Cardiac septum (tissue), 1 donor: ENCODE results near the gene PRG2. TPM values are rescaled to one million over a fixed set of nuclear protein-coding genes. Genes with fewer than 3 reads are reported as not detected.

Experiments used
- DNase-seq: peaks from one replicate; pipeline ENCODE4 v3.0.0-alpha.2; 2020; ENCODE audit warnings: low spot score
- intact Hi-C: fragments of 100-400 bp; cut with DNase I; formaldehyde crosslinking; loops from one replicate; pipeline ENCODE4 v1.14.0; 2022
- total RNA-seq: library from RNA; stranded (reverse); fragmentation: NEBNext Ultra II Directional; extraction: Animal tissue kit (Norgen Biotek cat#: 25700); gene quantifications from one replicate; pipeline ENCODE4 v1.2.1, GENCODE V29; 2021
- donor health status: DM: no; HTN: no; CAD: no.

Gene PRG2
- total RNA-seq, 1 donor from 2014 or later, result not detected

DNA sequence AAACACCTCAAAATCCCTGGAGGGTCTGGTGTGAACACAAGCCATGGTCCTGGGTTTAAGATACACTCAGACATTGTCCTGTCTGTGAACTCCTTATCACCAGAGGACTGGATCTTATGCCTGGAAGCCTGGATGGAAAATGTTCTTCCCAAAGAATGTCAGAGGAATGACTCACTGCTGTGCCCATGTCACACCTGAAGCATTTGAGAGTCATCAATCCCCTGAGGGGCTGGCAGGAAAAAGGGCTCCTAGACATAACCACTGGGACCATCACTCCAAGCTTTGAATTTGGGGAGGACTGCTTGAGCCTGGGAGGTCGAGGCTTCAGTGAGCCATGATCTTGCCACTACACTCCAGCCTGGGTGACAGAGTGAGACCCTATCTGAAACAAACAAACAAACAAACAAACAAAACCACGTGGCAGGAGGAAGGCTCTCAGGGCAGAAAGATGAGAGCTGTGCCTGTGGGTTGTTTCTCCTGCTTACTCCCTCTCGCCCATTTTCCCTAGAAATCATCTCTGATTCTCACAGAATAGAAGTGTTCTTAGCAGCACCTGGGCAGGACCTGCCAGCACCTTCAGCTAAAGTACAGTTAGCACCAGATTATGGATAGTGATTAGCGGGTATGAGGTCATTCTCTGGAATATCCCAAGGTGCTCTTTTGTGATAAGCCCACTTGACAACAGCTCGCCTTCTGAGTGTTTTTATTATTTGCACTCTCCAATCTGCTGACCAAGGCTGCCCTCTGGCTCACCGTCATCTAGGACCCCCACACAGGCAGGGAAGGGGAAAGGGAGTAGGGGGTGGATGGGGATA lies 11.9 kb upstream of the PRG2 start:
- DNase-seq, result peak; percentile 53
- intact Hi-C loops, result no loop called here

DNA sequence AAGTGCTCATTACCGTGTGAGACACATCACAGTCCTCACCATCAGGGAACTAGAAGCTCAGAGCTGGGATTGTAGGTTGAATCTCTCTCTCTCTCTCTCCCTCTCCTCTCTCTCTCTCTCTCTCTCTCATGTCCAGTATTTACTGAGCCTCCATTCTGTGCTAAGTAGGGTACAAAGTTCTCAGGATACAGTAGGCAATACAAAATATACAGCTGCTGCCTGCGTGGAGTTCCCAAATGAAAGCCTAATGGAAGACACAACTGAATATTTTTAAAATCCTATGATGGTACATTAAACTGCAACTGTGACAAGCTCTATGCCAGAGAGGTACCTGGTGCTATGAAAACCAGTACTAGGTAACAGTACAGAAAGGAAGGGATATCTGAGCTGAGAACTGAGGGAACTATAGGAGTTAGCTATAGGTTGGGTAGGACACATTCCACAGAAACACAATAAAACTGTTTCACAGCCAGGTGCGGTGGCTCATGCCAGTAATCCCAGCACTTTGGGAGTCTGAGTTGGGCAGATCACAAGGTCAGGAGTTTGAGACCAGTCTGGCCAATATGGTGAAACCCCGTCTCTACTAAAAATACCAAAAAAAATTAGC lies 9.6 kb upstream of the PRG2 start:
- intact Hi-C loops, result no loop called here
- DNase-seq, result no peak

DNA sequence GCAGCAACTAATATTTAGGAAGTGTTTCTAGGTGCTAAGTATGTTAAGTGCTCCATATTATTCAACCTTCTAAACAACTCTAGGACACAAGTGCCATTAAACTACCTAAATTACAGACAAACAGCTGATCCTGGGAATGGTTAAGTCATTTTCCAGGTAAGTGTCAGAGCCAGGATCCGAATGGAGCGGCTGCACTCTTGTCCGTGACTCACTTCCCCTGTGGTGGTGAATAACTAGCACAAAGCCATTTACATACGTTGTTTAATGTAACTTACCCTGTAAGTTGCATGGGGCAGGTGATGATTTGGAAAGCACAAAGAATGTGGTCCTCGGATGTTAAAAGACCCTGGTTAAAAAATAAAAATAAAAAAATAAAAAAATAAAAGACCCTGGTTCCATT lies 8.8 kb upstream of the PRG2 start:
- no peak for DNase-seq
- intact Hi-C loops, result no loop called here

DNA sequence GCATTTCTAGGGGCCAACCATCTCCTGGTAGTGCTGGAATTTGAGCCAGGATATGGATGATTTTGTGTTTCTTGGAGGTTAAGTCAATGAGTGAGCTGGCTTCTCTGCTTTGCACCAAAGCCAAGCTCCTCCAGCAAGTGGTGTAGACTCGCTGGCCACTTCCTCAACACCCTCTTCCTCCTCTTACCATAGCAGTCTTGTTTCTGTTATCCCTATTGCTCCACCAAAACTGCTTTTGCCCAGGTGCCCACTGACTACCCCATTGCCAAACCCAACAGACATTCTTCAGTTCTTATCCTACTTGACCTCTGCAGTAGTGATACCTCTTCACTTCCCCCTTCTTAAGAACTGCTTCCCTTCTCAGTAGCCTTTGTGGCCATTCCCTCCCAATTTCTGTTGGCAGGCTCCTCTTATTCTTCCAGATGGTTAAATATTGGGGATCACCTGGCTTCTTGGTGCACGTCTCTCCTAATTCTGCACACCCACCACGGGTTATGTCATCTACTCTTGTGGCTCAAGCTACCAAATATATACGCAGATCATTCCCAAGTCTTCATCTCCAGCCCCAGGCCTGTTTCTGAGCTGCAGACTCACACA lies 7.0 kb upstream of the PRG2 start:
- intact Hi-C loops, result no loop called here
- peak; percentile 35 for DNase-seq

DNA sequence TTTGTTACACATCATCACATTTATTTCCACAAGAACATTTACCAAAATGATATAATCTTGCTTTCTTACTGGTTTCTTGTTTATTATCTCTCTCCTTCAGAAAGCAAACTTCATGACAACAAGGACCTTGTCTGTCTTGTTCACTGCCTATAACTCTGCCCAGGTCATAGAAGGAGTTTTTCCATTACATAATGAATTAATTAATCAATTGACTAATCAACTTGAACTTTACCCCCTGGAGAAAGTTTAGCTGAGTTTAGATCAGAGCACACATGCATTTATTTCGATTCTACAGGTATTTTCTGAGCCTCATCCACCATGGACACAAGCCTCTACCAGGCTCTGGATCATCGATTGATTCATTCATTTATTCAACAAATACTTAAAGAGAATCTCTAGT lies 6.3 kb upstream of the PRG2 start:
- no peak for DNase-seq
- intact Hi-C loops, result no loop called here

DNA sequence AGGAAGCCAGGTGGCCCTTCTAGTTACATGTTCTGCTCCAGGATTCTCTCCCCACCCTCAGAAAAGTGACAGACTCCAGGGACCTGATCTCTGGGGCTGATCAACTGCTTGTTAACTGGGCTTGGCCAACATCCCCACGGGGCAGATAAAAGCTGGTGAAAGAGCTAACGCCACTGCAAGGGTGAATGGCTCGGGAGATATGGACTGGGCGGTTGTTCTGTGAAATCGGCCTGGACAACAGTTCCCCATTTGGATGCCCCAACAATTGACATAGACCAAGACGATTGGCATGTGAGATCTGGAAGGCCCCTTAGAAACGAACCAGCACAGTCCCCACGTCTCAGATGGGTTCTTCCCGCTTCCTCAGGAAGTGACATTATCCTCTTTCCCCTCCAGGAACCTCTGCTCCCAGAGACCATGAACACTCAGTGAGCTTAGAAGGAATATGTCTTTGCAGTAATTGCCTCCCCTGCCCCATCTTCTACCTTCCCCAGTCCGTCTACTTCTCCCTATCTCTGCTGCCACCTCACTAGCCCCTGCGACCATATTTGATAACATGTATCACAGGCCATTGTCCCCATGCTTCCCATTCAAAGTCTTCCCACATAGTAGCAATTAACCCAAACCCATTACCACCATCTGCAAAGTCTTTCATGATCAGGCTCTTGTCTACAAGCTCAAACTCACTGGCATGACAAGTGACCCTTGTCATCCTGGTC lies 5.6 kb upstream of the PRG2 start:
- intact Hi-C loops, result no loop called here
- DNase-seq, result peak; percentile 41

DNA sequence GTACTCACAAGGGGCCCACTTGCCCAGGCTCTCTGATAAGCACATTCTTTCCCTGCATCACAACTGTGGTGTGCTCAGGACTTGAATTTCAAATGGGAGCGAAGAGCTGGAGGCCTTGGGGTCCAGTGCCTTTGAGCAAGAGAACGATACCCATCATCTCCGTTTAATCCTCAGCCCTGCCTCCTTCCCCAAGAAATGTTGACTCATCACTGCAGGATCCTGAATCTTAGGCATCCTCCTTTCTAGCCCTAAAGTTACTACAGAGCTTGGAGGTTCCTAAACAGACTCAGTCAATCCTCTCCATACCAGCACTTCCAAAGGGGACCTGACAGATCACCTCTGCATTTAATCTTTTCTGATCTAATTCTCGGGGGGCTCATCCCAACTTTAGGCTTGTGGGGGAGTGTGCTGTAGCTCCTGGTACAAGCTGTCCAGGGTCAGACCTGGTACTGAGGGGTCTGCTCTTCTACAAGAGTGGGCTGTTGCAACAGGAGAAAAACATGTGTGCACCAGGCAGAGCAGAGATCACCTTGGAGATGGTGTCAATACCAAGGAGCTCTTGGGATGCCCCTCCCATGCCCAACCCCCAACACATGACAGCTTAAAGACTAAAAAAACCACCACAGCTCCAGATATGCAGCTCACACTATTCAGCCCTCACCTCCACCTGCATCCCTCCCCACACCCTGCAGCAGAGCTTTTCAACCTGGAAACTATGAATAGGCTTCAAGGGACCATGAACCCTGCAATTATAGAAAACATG lies 3.9 kb upstream of the PRG2 start:
- peak; percentile 47 for DNase-seq
- intact Hi-C loops, result no loop called here

DNA sequence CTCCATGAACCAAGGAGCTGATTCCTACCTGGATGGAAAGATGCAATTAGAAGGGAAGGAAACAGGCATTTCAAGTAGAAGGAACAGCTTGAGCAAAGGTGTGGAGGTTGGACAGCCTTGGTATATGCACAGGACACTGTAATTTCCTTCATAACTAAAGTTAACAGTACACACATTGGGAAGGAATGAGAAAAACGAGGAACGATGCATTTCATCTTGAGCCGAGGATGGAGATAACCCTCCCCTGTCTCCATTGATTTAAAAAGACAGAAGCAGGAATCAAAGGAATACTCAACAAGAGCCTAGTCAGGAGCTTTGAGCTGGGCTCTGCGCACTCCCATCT lies 2.3 kb upstream of the PRG2 start:
- intact Hi-C loops, result no loop called here
- peak; percentile 6 for DNase-seq

DNA sequence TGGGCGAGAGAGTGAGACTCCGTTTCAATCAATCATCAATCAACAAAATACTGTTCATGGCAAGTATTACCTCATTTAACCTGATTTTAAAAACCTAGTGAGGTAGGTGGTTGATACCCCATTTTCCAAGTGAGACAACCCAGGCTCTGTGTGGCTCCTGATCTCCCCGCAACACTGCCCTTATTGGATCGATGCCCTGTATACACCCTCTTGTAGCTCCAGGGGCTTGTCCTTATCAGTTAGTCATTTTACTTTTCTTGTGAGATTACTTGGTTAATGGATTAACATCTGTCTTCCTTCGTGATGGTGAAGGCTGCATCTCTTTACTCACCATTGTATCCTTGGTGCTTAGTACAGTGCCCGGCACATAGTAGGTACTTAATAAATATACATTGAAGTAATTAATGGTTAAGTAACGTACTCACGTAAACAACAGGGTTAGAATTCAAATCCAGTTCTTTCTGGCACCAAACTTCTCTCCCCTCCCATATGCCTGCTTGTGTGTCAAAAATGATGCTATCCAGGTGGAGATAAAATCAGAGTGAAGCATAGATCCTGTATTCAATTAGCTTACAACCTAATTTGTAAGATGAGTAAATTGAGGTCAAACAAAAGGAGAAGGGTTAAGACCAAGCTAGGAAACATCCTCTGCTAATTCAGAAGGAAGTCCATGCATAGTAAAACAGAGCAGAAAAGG lies 1.8 kb upstream of the PRG2 start:
- DNase-seq, result peak; percentile 39
- intact Hi-C loops, result no loop called here

DNA sequence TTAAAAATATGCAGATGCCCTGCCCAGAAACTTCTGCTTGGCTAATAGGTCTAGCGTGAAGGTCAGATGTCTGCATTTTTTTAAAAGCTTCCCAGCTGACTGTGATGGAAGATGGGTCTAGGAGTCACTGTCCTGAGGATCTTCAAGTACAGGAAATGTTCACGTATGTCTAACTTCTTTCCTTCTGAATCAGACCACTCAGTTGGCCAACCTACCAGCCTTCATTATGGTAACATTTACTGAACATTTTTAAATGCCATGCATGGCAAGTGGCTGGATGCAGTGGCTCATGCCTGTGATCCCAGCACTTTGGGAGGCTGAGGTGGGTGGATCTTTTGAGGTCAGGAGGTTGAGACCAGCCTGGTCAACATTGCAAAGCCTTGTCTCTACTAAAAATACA lies 1.1 kb upstream of the PRG2 start:
- intact Hi-C loops, result no loop called here

DNA sequence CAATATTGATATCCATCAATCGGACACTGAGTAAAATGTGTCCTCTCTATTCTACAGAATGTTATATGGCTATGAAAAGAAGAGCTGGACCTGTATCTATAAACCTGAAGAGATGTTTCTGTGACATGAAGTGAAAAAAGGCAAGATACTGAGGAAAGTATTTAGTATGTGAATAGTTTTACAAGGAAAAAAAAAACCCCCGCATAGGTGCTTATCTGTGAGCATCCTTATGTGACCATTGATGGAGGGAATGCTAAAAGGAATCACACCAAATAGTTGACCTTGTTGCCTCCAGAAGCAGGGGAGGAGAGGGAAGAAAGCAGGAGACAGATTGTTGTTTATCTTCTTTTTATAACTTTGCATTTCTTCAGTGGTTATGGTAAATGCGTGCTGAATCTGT lies 661 bp upstream of the PRG2 start:
- intact Hi-C loops, result no loop called here
- DNase-seq, result no peak

More for the DNA sequence above, 1.1 kb upstream of the PRG2 start:
- DNase-seq, result peak; percentile 38

DNA sequence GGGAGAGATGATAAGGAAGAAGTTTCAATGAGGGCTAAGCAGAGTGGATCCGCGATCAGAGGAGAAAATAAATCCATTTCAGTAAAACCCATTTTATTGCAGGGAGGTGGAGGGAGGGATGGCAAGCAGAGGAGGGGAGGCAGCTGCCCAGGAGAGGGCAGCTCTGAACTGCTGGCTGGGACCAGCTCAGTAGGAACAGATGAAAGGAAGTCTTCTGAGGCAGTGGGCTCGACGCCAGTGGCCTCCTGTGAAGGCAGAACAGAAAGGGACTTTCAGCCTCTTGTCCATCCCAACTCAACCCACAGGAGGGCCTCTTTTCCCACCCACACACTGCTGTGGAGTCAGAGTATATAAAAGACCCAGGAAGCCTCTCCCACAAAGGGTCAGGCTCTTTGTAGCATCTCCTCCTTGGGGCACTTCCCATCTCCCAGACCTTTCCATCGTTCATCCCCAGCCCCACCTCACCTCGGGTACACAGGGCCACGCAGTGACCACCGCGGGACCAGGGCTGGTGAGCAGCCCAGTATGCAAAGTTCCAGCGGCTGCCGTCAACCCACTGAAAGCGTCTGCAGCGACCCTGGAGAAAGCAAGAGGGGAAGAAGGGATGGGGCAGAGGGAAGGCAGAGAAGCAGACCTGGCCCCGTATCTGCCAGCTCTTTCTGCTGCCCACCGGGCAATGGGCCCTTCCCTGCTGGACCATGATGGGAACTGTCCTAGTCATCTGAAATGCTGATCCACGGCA lies 3.0 kb downstream of the PRG2 start:
- DNase-seq, result peak; percentile 62
- intact Hi-C loops, result no loop called here

DNA sequence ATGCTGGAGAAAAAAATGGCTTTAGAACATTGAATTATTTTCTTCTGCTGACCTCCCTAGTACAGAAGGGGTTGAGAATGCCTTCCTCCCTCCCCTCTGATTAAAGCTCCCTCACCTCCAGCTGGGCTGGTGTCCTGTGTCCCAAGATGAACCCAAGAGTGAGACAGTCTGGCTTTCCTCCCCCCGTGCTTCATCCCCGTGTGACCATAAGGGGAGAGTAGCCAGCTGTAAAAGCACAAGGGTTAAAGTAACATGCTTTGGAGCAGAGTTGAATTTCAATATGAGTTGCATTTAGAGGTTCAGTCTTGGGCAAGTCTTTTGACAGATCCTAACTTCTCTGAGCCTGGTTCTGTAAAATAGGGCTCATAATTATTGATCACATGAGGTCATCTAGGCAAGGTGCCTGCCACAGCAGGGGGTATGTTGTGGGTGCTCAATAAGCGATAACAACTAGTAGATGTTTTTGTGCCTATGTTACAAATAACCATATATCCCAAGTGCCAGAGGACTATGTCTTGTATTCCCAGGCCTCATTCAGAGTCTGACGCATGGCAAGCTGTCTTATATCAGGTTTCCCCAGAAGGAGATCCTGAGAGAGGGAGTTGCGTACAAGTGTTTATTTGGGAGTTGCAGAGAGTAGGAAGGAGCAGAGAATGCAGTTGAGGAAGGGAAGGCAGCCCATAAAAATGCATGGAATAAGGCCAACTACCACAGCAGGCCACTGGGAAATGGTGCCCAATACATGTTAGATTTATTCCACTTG lies 4.1 kb downstream of the PRG2 start:
- intact Hi-C loops, result no loop called here
- no peak for DNase-seq

DNA sequence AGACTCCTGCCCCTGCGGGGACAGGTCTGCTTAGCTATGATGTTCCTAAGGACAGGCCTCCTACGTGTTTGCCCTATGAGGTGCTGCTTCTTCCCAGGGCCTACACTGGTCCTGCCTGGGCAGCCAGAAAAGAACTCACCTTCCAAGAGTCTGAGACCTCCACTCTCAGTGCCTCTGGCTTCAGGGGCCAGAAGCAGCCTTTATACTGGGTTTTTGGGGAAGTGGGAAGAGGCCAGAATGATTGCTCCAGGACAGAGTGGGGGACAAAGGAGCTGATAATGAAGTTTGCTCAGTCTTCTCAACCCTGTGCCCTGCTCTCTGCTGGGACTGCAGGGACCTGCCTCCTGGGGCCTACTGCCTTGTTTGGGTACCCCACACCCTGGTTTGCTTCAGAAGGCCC lies 9.5 kb downstream of the PRG2 start, which contains the start of gene PRG3:
PRG3 (minus strand) TSS at position 176 of the 400 bp plus-strand sequence. CDS start 442 bp downstream, outside the sequence.
- intact Hi-C loops, result no loop called here
- DNase-seq, result no peak

DNA sequence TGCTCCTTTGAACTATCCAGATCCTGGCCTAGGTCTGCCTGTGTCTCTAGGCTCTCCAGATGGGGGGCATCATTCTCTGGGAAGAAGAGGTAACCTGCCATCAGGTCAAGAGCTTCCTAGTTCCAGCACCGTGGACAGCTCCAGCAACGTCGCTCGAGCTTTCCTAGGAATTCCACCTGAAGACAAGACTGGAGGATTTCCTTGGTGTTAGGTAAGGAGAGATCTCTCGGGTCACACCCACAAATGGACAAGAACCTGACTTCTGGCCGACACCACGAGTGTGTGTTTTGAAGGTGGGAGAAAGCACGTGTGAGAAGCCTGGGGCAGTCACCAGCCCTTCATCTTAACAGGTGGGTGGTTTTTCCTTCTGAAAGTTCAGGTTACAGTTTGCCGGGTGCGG lies 10.7 kb downstream of the PRG2 start:
- intact Hi-C loops, result no loop called here
- no peak for DNase-seq

DNA sequence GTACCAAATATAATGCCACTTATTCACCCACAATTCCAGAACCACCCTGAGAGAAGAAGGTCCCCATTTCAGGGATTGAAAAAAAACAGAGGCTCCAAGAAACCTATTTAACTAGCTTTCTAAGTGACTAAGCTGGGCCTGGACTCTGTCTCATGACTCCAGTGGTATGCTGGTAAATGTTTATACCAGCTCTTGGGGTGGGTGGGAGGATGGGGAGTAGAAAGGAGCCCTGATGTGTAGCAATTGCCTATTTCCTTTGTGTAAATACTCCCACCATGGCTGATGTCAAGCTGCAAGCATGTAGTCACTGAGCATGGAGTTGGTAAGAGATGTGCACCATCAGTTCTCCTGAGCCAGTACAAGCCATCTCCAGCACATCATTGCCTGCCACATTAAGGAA lies 12.3 kb downstream of the PRG2 start:
- no peak for DNase-seq
- intact Hi-C loops, result no loop called here

DNA sequence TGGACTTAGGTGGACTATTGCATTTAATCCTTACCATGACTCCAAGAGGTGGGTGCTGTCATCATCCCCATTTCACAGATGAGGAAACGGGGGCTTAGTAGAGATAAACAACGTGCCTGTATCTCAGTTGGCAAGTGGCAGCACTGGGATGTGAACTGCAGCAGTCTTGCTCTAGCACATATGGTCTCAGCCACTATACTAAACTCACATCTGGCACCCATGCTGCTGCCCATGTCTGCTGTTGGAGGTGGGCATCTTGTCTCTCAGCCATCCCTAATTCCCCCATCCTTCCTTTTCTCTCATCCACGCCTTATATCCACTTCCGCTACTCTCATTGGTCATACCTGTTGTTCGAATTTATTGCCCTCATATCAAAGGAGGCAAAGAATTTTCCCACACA lies 13.3 kb downstream of the PRG2 start:
- no peak for DNase-seq
- intact Hi-C loops, result no loop called here
